ENCODE measurements around the gene RANBP1. TPM values are rescaled to one million over a fixed set of nuclear protein-coding genes. Genes with fewer than 3 reads are reported as not detected.

RANBP1 gene
- total and polyA plus RNA-seq, 2 of the 4 experiments (the other 2 are of a cell fraction), result 173 to 376 TPM

GRCh38 chr22:20154602-20155187, 38.8 kb downstream of the RANBP1 start:
- no peak for DNase-seq
- H3K4me1 ChIP-seq (ENCODE audit: control insufficient read depth, insufficient read depth, low read length), result peaks cover 8% of the 10 kb centered on the region
- H2BK20ac ChIP-seq (ENCODE audit: low read depth, low read length), result no peak overlapping the region
- peaks cover 11% of the 10 kb centered on the region; the same call in 1 of the 2 replicates for H4K20me1 ChIP-seq (ENCODE audit: insufficient read depth, low read length)
- no peak overlapping the region for H2AFZ ChIP-seq (replicated peaks; ENCODE audit: low read length, poor library complexity)
- CTCF ChIA-PET, result no interaction called here
- no peaks in the 10 kb centered on the region for H3K36me3 ChIP-seq (ENCODE audit: control insufficient read depth, insufficient read depth, low read length)
- H4K91ac ChIP-seq (ENCODE audit: insufficient read depth, low read depth, low read length), result no peak overlapping the region
- TF ChIP-seq USF2 (IDR thresholded peaks at IDR 0.05; ENCODE audit: low read depth, low read length) (no peak), FOS (IDR thresholded peaks at IDR 0.05; ENCODE audit: low read depth, low read length) (no peak), RFX5 (IDR thresholded peaks at IDR 0.05; ENCODE audit: low read depth, low read length) (no peak), SMC3 (IDR thresholded peaks at IDR 0.05; ENCODE audit: low read depth, low read length) (no peak), CTCF (conservative IDR thresholded peaks at IDR 0.05; ENCODE audit: low read depth, low read length) (no peak), CHD1 (IDR thresholded peaks at IDR 0.05; ENCODE audit: low read depth, low read length) (no peak), CEBPB (IDR thresholded peaks at IDR 0.05; ENCODE audit: low read depth, low read length) (no peak), RCOR1 (IDR thresholded peaks at IDR 0.05; ENCODE audit: insufficient replicate concordance, low read length) (no peak), RAD21 (IDR thresholded peaks at IDR 0.05; ENCODE audit: low read length) (no peak), MAZ (IDR thresholded peaks at IDR 0.05; ENCODE audit: borderline replicate concordance, low read depth, low read length) (no peak), POLR2A (IDR thresholded peaks at IDR 0.05; ENCODE audit: low read depth, low read length) (no peak), BHLHE40 (IDR thresholded peaks at IDR 0.05; ENCODE audit: low read depth, low read length) (no peak), ELK1 (IDR thresholded peaks at IDR 0.05; ENCODE audit: borderline replicate concordance, low read depth, low read length) (no peak), MXI1 (IDR thresholded peaks at IDR 0.05; ENCODE audit: borderline replicate concordance, low read depth, low read length) (no peak), NFE2L2 (IDR thresholded peaks at IDR 0.05; ENCODE audit: low read depth, low read length) (no peak)
- no peak overlapping the region for H2AK9ac ChIP-seq (replicated peaks; ENCODE audit: low read depth, low read length, poor library complexity)
- H3K56ac ChIP-seq (ENCODE audit: extremely low read depth, insufficient read depth, low read length), result no peak overlapping the region
- 92% methylated on average over 3 of the region's 14 CpGs; no CpG with 5 or more reads in 1 of the 2 experiments for WGBS, 2 experiments (ENCODE audit: extremely low coverage in 2 of 2, insufficient read length in 1 of 2)
- no peak overlapping the region for H3K4me3 ChIP-seq (ENCODE audit: insufficient read depth, low read depth, low read length)
- ATAC-seq (ENCODE audit: low read depth), result no peak
- H3K4ac ChIP-seq (ENCODE audit: low read depth, low read length), result no peak overlapping the region
- H3K18ac ChIP-seq (ENCODE audit: low read depth, low read length), result no peak overlapping the region
- POLR2A ChIA-PET (ENCODE audit: unreplicated experiment), result no interaction called here
- H3K27ac ChIP-seq (ENCODE audit: insufficient read depth, low read length), result no peak overlapping the region
- H3K9ac ChIP-seq (ENCODE audit: low read depth, low read length), result no peak overlapping the region
- H3K4me2 ChIP-seq (ENCODE audit: low read depth, low read length), result no peak overlapping the region
- no peaks in the 10 kb centered on the region for H3K9me1 ChIP-seq (ENCODE audit: insufficient read depth, low read length)
- H4K5ac ChIP-seq (ENCODE audit: low read depth, low read length), result no peak overlapping the region
- H4K8ac ChIP-seq (ENCODE audit: low read depth in 2 of 2, low read length in 2 of 2), result no peak overlapping the region
- in situ Hi-C loops (cut with MboI; ENCODE audit: low sequenced_read_pairs) (loop anchor here (5.0 to 10.0 kb wide), 2 partner anchors 138 to 300 kb away; no protein-coding TSS in a partner anchor), dilution Hi-C loops (cut with HindIII; ENCODE audit: low sequenced_read_pairs, unreplicated experiment) (no loop called here), intact Hi-C loops (cut with micrococcal nuclease) (loop anchor here (5.0 kb wide), 1 partner anchor 303 kb away; no protein-coding TSS in a partner anchor)
- H2BK120ac ChIP-seq (ENCODE audit: low read depth, low read length), result no peak overlapping the region
- H2AK5ac ChIP-seq (ENCODE audit: low read depth, low read length), result no peak overlapping the region
- no peaks in the 10 kb centered on the region for H3K9me3 ChIP-seq (ENCODE audit: control insufficient read depth, insufficient read depth, low read length)
- no peak overlapping the region for H3K14ac ChIP-seq (replicated peaks; ENCODE audit: low read depth, low read length)
- H3K79me1 ChIP-seq (ENCODE audit: low read depth in 1 of 2, low read length in 2 of 2), result no peaks in the 10 kb centered on the region
- H2BK15ac ChIP-seq (ENCODE audit: low read depth, low read length), result no peak overlapping the region
- H3K23ac ChIP-seq (ENCODE audit: low read depth, low read length), result no peak overlapping the region
- H3K27me3 ChIP-seq (ENCODE audit: control insufficient read depth, insufficient read depth, low read length), result peaks cover 8% of the 10 kb centered on the region; the same call in 1 of the 2 replicates
- H2BK5ac ChIP-seq (ENCODE audit: low read depth, low read length, poor library complexity, severe bottlenecking), result no peak overlapping the region
- BruUV-seq (replicated peaks), result no TSS peak

Data from IMR-90 (cell line).